ENCODE measurements around the gene TIMMDC1.

TIMMDC1 gene, protein sequence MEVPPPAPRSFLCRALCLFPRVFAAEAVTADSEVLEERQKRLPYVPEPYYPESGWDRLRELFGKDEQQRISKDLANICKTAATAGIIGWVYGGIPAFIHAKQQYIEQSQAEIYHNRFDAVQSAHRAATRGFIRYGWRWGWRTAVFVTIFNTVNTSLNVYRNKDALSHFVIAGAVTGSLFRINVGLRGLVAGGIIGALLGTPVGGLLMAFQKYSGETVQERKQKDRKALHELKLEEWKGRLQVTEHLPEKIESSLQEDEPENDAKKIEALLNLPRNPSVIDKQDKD

DNA sequence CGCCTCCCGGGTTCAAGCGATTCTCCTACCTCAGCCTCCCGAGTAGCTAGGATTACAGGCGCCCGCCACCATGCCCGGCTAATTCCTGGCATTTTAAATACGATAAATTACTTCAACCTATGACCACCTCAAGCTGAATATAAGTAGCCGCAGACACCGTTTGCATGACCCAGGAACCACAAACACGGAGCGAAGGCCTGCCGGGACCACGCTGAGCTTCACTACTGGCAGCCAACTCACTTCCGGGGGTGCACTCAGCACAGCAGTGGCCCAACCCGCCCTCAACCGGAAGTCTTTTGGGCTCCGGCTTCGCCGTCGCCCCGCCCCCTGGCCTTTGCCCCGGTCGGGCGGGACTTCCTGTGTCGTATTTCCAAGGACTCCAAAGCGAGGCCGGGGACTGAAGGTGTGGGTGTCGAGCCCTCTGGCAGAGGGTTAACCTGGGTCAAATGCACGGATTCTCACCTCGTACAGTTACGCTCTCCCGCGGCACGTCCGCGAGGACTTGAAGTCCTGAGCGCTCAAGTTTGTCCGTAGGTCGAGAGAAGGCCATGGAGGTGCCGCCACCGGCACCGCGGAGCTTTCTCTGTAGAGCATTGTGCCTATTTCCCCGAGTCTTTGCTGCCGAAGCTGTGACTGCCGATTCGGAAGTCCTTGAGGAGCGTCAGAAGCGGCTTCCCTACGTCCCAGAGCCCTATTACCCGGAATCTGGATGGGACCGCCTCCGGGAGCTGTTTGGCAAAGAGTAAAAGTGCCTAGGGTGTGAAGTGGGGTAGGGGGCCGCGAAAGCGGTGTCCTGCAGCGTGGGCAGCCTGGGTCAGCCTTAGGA is at the start of gene TIMMDC1:
Gene TIMMDC1, plus strand, starts transcription at position 362 of the 826 bp plus-strand sequence. Its CDS starts 187 bp downstream, at position 549.
- DNase-seq (ENCODE audit: low read depth): peak; percentile 98

DNA sequence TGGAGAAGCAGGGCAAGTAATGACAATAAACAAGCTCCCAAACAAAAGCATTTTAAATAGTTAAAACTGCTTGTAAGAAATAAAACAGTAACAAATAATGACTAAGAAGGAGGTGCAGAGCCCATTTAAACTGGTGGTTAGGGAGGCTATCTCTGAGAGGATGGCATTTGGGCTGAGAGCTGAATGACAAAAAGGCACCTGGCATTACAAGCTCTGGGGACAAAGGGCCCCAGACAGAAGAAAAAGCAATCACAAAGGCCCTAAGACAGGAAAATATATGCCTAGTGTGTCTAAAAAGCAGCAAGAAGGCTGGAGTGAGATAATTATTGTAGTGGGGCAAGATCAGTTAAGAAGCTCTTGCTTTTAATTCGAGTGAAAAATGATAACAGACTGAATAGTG is 44.5 kb upstream of the TIMMDC1 start:
- no peak for DNase-seq (ENCODE audit: low read depth)

DNA sequence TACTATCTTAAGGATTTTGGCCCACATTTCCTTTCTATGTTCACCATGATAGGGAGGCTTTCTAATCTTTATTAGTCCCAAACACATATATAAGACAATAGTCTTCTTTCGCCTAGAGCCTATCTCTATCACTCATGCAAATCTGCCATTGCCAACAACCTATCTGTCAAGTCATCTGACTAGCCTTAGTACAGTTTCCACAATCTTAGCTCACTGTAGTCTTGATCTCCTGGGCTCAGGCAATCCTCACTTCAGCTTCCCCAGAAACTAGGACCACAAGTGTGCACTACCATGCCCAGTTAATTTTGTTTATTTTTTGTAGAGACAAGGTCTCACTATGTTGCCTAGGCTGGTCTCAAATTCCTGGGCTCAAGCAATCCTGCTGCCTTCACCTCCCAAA is 41.9 kb upstream of the TIMMDC1 start:
- DNase-seq (ENCODE audit: low read depth): no peak

DNA sequence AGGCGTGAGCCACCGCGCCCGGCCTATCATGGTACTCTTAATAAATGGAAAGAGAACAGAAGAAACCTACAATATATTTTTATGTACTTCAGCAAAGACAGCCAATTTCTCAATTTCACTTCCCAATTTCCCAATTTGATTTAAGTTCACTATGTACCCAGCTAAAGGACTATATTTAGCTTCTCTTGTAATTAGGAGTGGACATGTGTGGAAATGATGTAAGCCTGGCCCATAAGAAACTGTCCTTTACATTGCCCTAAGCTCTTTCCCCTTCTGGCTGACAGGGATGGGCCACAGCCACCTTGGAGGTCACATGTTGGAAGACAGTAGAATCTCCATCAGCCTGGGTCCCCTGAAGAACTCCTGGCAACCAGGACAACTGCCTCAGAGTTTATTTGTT is 41.1 kb upstream of the TIMMDC1 start:
- DNase-seq (ENCODE audit: low read depth): no peak

DNA sequence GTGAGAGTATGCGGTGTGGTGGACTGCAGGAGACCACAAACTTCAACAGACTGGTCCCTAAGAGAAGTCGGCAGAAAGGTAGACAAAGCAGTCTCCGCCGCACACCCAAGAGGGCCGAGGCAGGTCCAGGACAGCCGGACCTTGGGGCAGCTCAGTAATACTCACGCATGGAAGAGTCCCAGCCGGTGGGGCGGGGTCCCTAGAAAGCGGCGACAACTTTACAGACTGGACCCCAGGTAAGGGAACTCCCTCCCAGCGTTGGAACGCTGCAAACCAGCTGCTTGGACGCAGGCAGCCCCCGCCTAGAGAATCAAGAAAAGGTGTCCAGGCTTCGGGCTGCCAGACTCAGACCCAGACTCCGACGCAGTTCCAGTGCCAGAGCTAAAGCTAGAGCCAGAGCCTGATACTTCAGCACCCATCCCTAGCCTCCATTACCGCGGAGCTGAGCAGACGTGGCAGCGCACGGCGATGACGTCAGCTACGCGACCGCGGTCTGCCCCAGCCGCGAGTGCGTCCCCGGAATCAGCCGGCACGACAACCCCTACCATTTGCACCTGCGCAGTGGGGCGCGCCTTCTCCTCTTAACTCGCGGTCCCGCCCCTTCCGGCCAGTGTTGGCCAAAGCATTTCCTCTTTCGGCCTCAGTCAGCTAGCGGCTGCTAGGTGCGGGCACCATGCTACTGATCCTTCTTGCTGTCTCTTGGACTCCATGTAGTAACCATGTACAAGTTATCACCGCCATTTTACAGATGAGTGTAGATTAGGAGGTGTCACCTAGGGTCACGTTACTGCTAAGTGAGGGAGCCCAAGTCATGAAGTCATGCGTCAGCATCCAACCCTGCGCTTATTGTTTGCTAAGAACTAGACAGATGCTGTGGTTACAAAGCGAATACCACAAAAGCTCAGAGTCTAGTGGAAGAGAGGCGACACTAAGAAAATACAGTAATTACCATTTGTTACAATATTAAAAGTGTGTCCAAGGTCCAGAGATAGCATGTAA is 34.9 kb upstream of the TIMMDC1 start, which contains the start of gene TMEM39A:
Gene TMEM39A, minus strand, starts transcription at position 445 of the 999 bp plus-strand sequence. CDS start 1,541 bp downstream, outside the sequence.
- peak; percentile 98 for DNase-seq (ENCODE audit: low read depth)

DNA sequence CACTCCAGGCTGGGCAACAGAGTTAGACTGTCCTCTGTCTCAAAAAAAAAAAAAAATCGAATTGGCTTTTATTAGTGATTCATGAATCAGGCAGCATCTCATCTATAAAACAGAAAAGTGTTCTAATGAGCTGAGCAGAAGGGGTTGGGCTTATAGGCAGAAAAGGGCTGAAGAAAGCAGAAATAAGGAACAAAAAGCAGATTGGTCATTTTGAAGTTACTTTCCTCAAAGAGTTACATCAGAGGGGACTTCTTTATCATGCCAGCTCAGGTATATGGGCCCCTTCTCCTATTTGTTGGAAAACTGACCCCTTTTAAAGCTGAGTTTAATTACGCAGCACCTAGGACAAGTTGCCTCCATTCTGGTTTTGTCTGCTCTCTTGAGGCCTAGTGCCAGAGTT is 30.3 kb upstream of the TIMMDC1 start:
- no peak for DNase-seq (ENCODE audit: low read depth)

DNA sequence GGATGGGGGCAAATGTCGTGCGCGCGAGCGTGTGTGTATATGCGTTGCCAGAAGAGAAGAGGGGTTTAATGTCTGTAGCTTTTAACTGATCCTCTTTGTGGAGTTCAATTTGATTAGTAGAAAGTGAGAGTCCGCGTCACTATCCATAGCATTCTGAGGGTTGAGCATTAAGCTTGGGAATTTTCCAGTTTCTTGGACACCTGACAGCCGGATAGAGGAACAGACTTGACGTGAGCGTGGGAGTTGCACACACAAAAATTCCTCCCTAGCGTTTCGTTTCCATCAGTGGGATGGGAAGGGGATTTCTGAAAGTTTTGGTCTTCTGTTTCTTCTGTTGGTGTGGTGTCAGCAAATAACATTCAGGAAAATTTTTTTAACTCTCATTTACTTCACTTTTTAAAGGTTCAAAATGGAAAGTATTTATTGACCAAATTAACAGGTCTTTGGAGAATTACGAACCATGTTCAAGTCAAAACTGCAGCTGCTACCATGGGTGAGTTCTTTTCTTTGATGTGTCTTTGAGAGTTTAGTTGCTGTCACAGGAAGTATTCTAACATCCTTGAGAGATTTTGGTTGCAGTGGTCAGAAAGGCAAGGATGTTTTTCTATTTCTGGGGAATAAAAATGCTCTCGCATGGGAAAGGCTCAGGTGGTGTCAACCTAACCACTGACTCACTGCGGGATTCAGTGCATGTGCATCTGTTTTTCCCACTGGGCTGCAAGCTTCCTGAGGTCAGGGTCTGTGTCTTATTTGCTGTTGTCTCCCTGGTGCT is 28.7 kb upstream of the TIMMDC1 start:
- peak; percentile 42 for DNase-seq (ENCODE audit: low read depth)

DNA sequence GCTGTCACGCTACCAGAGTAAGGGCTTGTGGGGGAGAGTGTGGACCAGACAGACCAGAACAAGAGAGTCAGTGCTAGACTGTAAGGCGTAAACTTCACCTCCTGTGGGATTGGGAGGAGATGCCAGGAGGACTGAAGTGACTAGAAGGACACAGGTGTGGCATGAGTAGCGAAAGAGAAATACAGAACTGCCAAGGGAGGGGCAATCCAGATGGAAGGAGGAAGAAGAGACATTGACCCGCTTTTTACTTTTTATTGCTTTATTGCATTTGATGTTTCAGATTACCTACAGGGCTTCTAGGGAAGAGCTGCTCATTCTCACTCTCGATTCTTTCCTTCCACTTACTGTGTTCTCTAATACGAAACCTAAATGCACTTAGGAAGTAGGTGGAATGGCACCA is 27.5 kb upstream of the TIMMDC1 start:
- no peak for DNase-seq (ENCODE audit: low read depth)

DNA sequence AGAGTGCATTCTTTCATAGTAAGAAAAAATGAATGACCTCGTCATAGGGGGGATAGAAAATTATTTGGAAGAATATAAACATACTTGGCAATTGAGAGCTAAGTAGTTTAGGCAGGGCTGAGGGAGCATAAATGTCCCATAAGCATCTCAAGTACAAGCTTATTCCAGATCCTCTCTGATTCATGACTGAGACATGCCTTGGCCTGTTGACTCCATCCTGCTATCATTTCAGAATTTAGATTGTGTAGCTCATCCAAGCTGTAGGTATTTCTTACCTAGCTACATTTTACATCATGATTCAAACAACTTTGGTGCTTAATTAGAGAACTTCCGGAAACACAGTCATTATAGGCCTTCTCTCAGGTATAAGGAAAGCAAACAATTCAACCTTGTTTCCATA is 17.3 kb upstream of the TIMMDC1 start:
- DNase-seq (ENCODE audit: low read depth): peak; percentile 52

DNA sequence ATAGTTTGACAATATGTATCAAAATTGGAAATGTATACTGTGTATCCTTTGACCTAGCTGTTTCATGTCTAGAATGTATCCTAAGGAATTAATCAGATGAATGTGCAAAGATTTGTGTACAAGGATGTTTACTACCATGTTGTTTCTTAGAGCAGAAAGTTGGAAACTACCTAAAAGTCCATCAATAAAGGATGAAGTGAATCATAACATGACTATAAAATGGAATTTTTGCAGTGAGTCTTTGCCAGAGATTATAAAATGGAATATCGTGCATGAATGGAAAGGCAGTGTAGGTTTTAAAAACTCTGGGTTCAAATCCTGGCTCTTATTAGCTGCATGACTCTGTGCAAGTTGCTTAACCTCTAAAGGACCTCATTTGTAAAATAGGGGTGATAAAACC is 15.2 kb upstream of the TIMMDC1 start:
- no peak for DNase-seq (ENCODE audit: low read depth)

DNA sequence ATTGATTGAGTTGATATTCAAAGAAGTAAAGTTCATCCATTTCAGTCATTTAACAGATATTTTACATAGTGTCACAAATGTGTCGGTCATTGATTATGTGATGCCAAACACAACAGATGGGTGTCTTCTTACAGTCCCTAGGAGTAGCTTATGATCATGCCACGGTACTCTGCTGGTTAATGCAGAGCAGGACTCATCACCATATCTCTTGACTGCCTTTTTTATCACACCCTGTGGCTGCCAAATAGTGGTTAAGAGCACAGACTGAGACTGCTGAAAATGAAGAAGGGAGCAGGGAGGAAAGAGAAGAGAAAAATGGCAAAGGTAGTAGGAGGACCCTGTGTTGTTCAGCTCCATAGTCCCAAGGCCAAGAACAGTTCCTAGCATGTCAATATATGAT is 12.8 kb upstream of the TIMMDC1 start:
- no peak for DNase-seq (ENCODE audit: low read depth)

DNA sequence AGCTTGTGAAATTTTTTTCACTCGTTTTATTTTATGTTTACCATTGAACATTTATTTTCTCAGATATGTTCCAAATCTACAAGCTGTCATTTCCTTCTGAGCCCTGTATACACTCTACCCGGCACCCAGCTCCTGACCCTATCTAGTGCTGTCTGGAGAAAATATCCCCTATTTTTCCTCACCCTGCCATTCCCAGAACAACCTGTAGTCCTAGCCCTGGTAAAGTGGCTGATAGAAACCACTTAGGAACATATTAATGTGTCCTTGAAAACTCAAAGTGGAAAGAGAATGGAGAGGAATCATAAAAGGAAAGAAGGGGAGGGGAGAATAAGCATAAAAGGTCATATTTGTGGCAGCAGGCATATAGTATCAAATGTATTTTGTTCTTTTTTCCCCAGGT is 8.2 kb upstream of the TIMMDC1 start:
- DNase-seq (ENCODE audit: low read depth): no peak

DNA sequence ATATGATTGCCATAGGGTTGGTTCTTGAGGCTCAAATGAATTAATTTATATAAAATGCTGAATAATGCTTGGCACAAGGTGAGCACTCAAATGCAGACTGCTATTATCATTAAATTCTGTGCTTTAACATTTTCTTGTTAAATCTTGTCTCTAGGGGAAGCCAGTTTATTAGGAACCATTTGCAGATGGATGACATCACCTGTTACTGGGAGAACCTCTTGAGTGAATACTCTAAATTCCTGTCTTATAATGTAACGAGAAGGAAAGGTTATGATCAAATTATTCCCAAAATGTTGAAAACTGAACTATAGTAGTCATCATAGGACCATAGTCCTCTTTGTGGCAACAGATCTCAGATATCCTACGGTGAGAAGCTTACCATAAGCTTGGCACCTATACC is 6.2 kb upstream of the TIMMDC1 start:
- DNase-seq (ENCODE audit: low read depth): peak; percentile 26

DNA sequence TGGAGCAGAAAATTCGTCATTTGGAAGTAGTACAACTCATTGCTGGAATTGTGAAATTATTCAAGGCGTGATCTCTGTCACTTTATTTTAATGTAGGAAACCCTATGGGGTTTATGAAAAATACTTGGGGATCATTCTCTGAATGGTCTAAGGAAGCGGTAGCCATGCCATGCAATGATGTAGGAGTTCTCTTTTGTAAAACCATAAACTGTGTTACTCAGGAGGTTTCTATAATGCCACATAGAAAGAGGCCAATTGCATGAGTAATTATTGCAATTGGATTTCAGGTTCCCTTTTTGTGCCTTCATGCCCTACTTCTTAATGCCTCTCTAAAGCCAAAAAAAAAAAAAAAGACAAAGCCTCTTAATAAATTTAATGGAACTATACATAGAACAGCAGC is 5.5 kb upstream of the TIMMDC1 start:
- no peak for DNase-seq (ENCODE audit: low read depth)

DNA sequence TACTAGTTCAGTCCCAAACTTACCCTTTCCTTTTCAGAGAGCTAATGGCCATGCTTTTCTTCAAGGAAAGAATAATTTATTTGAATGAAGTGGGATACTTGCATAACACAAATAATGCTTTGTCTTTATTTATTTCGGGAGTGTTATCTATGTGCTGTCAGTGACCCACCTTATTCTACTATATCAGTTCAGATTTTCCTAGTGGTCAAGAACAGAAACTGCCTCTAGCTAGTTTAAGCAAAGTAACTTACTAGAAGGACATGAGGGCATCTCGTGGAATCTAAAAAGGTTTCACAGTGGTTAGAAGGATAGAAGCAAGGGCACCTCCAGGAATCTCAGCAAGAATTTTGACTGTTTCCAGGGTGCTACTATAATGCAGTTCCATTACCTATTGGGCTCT is 3.8 kb upstream of the TIMMDC1 start:
- DNase-seq (ENCODE audit: low read depth): no peak

DNA sequence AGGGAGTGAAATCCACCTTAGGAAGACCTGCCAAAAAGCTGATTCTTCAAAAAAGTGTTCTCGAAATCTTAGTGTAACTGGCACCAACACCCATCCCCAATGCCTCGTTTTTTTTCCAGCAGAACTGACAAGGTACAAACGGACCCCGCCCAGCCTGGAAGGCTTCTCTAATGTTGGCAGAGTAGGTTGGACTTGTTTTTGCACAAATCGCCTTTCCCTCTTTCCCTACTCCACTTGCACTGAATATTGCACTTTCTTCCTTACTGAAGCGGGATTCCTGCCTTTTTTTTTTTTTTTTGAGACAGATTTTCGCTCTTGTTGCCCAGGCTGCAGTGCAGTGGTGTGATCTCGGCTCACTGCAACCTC is 544 bp upstream of the TIMMDC1 start:
- peak; percentile 28 for DNase-seq (ENCODE audit: low read depth)

DNA sequence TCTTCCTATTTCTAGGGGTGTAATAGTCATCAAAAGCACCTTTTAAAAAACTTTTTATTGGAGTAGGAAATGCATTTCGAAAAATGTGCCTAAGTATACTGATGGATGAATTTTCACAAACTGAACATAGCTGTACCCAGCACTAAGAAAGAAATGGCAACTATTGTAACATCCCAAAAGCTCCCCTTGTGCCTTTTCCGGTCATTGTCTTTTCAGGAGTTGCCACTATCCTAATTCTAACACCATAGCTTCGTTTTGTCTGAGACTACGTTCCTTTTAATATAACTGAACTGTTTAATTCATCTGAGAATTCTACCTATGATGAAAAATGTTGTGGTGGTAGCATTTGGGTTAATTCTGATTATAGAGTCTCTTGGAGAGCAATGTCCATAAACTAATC is 1.9 kb downstream of the TIMMDC1 start:
- no peak for DNase-seq (ENCODE audit: low read depth)

DNA sequence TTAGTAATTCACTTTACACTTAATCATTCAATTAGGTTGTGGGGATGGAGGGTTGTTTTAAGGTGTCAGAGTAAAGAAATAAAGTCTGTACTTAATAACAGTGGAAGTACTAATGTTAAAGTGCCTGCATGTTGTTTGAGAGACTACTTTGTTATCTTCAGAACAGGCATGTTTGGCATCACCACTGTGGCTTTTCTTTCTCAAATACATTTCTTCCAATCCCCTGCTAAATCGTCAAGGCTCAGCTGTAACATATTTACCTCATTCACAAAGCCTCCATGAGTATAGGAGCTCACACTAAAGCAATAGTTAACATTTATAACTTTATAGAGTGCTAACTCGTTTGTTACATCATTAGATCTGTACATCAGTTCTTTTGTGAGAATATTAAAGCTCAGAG is 2.6 kb downstream of the TIMMDC1 start:
- no peak for DNase-seq (ENCODE audit: low read depth)

DNA sequence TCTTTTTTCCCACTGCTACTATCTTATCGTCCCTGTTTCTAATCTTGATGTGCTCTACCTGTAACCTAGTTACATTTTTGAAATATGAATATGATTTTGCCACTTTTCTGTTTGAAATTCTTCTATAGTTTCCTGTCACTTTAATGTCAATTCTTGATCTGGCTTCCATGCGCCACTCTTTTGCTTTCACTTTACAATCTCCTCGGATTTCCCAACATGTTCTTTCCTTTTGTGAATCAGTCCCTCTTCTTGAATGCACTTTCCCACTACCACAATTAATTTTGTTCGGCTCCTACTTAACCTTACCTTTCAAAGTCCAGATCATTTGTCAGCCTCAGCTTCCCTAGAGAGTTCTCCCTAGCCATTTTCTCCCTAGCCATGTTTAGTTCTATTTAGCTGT is 8.3 kb downstream of the TIMMDC1 start:
- peak; percentile 20 for DNase-seq (ENCODE audit: low read depth)

DNA sequence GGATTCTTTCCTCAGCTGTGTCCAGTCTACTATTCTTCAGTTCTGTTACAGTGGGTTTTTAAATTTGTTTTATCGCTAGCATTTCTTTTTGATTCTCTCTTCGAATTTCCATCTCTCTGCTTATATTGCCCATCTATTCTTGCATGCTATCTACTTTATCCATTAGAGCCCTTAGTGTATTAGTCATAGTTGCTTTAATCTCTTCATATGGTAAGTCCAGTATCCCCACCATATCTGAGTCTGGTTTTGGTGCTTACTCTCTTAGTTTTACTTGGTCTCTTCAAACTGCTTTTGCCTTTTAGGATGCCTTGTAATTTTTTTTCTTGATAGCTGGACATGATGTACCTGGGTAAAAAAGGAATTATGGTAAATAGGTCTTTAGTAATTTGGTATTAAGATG is 9.1 kb downstream of the TIMMDC1 start:
- DNase-seq (ENCODE audit: low read depth): no peak

DNA sequence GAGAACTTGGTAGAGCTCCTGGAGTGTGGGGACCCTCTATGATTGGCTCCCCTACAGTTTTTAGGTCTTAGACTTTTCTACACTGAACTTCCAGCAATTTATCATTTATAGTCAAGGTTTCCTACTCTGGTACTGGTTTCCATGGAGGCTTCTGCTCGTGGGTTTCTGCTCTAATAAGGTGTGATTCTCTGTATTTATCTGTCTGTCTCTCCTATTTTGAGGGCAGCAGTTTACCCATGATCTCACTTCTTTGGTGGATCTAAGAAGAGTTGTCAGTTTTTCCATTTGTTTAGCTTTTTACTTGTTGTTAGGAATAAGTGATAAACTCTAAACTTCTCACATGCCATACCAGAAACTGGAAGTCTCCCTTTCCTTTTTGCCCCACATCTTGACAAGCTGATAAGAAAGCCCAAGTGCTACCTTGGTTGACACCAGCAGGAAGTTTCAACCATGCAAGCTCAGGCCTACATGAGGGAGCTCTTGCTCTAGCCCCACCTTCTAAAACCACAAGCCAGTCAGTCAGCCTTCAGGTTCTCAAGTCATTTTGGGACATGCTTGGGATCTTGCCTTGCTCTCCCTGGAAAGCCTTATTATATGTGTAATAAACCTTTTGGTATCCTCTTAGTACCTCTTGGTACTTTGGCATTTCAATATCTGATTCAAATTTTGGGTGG is 10.0 kb downstream of the TIMMDC1 start:
- no peak for DNase-seq (ENCODE audit: low read depth)
